ENCODE results near the gene OR4S1.
"Not testable (repeated sequence)": the region's sequence is repeated elsewhere in the genome, so short reads cannot be mapped to it uniquely, and the experiment has no call there.

Gene OR4S1

DNA sequence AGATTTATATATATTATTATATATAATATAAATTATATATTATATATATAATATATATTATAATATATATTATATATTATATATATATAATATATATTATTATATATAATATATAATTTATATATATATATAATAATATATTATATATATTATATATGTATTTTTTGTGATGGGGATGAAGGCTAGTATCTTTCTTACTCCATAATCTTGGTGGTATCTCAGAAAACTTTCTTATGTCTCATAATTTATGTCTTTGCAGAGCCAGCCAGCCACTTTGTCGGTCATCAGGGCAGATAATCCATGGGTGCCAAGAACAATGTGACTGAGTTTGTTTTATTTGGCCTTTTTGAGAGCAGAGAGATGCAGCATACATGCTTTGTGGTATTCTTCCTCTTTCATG lies at the start of gene OR4S1:
TSS of gene OR4S1 (plus strand) at position 301 of the 400 bp plus-strand sequence. CDS start at position 301, 0 bp downstream.
- no peak for DNase-seq (ENCODE audit: low read depth in 1 of 2, low spot score in 1 of 2)

DNA sequence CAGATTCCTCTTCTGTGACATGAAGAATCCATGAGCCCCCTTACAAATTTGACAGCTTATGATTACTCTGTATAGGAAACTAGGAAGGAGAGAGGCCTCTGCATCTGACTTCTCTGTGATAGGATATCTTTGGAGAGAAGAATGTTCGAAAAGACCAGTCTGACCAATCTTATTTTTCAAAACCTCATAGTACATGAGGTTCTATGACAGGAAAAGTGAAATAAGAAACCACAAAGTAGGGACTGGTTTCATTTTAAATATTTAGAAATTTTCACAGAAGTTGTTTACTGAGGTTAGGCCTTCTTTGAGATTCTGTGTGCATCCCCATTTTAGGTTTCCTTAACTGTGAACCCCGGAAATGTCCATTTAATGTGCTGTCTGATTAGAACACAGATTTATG lies 44.4 kb upstream of the OR4S1 start:
- DNase-seq (ENCODE audit: low read depth in 1 of 2, low spot score in 1 of 2) = no peak

DNA sequence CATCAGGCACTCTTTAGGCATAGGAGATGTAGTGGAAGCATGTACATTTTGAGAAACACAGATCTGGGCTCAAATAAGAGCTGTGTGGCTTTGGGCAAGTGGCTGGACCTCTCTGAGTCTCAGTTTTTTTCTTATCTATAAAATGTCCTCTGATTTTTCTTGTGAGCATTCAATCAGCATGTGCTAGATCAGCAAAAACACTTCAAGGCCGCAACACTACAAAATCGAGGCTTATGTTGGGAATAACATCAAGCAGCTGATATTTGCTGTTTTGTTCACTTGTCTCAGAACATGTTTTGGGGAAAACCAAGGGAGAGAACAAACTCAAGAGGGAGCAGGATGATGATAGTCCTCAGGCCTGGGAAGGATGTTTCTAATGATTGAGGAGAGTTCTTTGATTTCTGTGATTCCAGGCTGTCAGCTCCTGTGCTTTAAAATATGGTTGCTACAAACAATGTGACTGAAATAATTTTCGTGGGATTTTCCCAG lies 42.6 kb upstream of the OR4S1 start, which contains the start of gene OR4X1:
TSS of gene OR4X1 (plus strand) at position 439 of the 489 bp plus-strand sequence. CDS start at position 439, 0 bp downstream.
- no peak for DNase-seq (ENCODE audit: low read depth in 1 of 2, low spot score in 1 of 2)

GRCh38 chr11:48270621-48271020 lies 35.4 kb upstream of the OR4S1 start:
- DNase-seq (ENCODE audit: low read depth in 1 of 2, low spot score in 1 of 2) = no peak

DNA sequence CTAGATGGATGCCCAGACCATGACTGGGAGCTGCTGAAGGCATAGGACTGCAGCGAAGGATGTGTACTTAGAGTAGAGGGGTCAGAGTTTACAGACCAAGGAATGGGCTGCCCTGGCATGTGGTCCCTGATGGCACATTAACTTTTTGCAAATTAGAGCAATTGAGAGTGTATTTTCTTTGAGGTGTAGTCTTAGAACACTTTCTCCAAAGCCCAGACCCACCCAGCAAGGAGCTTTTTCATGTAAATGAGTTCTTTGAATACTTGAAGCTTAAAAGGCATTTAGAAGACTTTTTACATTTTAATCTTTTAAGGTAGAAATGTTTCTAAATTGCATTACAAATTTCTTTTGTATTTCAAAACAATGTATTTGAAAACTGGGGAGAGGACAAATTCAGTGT lies 33.4 kb upstream of the OR4S1 start:
- DNase-seq (ENCODE audit: low read depth in 1 of 2, low spot score in 1 of 2) = no peak

DNA sequence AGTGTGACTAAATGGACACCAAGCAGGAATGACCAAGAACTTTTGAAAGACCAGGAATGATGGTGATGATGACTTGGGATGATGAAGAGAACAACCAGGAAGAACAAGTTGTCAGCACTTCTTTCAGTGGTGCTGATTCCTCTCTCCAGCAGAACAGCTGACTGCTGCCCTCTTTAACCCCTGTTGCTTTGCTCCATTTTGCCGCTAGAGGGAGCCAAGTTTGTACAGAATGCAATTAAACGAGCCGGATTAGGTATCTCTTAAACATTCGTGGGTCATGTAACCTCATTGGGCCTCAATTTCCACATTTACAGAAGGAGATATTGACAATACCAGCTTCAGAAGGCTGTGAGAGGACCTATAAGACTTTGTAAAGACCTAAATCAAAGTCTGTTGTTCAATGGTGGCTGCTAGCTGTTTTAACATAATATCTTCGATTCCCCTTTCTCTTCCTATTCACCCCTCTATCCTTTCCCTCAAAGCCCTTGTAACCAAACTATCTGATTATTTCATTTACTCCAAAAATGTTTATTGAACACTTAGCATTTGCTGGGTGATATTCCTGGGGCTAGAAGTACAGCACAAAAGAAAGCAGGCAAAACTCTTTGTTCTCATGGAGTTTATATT lies 1.9 kb downstream of the OR4S1 start:
- DNase-seq (ENCODE audit: low read depth in 1 of 2, low spot score in 1 of 2) = peak; percentile 2 to 45

- not testable (repeated sequence) for DNase-seq (ENCODE audit: low read depth in 1 of 2, low spot score in 1 of 2)
Observed at GRCh38 chr11:48313590-48313989, 7.6 kb downstream of the OR4S1 start.

DNA sequence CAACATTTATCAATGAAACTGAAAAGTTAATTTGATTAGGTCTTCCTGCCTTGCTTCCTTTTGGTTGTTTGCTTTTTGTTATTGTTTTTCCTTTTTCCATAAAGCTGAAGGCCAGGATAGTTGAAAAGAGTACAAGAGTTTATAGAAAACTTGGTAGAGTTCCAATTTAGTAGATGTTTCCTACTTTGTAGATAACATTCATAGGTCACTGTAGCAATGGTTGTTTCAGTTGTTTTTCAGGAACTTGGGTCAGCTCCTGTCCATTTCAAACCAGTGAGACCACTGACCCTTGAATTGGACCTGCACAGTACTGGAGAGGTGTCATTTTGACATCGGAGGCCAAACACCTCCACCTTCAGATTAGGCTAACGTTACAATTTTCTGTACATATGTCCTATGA lies 13.8 kb downstream of the OR4S1 start:
- DNase-seq (ENCODE audit: low read depth in 1 of 2, low spot score in 1 of 2) = not testable (repeated sequence)

DNA sequence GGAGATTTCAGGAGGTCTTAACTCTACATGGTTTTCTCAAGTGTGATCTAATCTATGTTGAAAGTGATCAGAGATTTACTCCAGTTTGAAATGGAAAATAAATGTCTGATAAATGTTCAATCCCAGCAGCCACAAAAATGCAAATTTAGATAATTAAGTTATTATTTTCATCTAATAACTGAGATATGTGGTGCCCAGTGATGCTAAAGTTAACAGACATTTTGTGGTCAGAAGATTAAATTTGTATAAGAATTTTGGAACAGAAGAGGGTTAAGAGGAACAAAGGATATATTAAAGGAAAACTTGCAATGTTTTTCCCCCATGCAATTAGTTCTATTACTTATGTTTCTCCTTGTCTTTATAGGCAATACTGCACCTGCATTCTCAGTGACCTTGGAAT lies 18.6 kb downstream of the OR4S1 start, which contains the start of gene OR4C3:
TSS of gene OR4C3 (plus strand) at position 301 of the 400 bp plus-strand sequence. CDS start 102 bp downstream, outside the sequence.
- not testable (repeated sequence) for DNase-seq (ENCODE audit: low read depth in 1 of 2, low spot score in 1 of 2)

DNA sequence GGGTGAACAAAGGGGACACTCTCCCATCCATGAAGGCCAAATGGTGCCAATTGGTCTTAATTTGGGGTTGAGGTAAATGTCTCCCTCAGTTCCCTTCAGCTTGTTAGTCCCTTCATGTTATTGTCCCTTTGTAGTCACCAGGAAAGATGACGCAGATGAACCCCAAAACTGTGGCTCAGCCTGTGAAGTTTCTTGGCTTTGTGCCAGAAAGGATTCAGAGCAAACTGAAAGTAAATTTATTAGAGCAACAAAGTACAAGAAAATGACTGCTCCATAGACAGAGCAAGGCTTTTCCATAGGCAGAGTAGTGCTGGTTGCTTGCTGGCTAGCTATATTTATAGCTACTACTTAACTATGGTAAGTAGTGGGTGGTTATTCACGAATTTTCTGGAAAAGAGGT lies 35.4 kb downstream of the OR4S1 start:
- DNase-seq (ENCODE audit: low read depth in 1 of 2, low spot score in 1 of 2) = no peak

DNA sequence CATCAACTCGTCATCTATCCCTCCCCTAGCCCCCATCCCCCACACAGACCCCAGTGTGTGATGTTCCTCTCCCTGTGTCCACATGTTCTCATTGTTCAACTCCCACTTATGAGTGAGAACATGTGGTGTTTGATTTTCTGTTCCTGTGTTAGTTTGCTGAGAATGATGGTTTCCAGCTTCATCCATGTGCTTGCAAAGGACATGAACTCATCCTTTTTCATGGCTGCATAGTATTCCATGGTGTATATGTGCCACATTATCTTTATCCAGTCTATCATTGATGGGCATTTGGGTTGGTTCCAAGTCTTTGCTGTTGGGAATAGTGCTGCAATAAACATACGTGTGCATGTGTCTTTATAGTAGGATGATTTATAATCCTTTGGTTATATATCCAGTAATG lies 36.5 kb downstream of the OR4S1 start:
- DNase-seq (ENCODE audit: low read depth in 1 of 2, low spot score in 1 of 2) = not testable (repeated sequence)

DNA sequence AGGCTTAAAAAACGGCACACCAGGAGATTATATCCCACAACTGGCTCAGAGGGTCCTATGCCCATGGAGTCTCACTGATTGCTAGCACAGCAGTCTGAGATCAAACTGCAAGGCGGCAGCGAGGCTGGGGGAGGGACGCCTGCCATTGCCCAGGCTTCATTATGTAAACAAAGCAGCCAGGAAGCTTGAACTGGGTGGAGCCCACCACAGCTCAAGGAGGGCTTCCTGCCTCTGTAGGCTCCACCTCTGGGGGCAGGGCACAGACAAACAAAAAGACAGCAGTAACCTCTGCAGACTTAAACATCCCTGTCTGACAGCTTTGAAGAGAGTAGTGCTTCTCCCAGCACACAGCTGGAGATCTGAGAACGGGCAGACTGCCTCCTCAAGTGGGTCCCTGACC lies 40.3 kb downstream of the OR4S1 start:
- not testable (repeated sequence) for DNase-seq (ENCODE audit: low read depth in 1 of 2, low spot score in 1 of 2)

DNA sequence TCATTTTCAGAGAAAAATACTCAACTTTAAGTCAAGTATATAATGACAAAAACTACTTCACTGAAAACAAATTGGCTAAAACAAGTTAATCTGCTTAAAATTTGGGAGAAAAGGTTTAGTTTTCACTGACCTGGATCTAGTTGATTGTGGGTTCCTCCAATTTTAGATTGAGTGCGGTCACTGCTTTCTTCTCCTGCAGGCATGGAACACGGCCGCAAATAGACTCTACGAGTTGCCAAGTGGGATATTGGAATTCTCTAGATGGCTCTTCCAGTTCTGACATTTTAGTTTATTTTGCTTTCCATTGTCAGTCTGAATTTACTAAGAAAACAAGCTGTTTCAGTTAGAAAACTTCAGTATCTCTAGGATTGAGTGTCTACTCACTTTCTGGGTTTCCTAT lies 48.0 kb downstream of the OR4S1 start:
- DNase-seq (ENCODE audit: low read depth in 1 of 2, low spot score in 1 of 2) = no peak

DNA sequence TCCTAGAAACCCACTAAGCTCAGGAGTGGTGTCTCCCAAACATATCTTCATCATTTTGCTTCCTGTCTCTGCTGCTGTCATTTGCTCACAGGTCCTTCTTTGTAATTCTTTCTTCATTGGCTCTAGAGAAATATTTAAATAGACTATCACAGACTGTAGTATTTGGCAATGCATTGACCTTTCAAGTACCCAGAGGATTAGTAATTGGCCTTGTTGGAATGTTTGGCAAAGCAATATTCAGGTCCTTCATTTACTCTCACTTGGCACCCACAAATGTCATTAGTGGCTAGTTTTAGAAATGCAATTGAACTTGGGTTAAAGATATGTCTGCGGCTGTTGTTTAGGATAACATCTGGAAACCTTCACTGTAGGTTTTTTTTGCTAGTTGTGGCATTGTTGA lies 48.7 kb downstream of the OR4S1 start:
- no peak for DNase-seq (ENCODE audit: low read depth in 1 of 2, low spot score in 1 of 2)

Measured in activated T-helper 1 cell treated with anti-CD3 and anti-CD28 coated beads, Interleukin-2, amount 50 U/mL, for 16 hours (primary cell).